Measurements from ENCODE around the gene GPR155.

GPR155 gene

GRCh38 chr2:174484573-174484972, 2.3 kb downstream of the GPR155 start:
- no peaks in the 10 kb centered on the region for H3K79me2 ChIP-seq (ENCODE audit: insufficient read depth, low read length)
- H2AFZ ChIP-seq (ENCODE audit: low read length) = 0 out of 2 replicates have a peak overlapping the region, but pooled peaks have one; percentile 26
- peaks cover 10% of the 10 kb centered on the region for H3K27me3 ChIP-seq (ENCODE audit: insufficient read depth, low read length, poor library complexity, severe bottlenecking)
- no peak overlapping the region for H3K4me2 ChIP-seq (ENCODE audit: low read depth, low read length, poor library complexity, severe bottlenecking)
- H4K20me1 ChIP-seq (ENCODE audit: insufficient read depth, low read length, poor library complexity, severe bottlenecking) = no peaks in the 10 kb centered on the region
- H3F3A ChIP-seq (ENCODE audit: low read depth) = no peaks in the 10 kb centered on the region
- TF ChIP-seq CTCF (conservative IDR thresholded peaks at IDR 0.05; ENCODE audit: low read length) = no peak
- no peaks in the 10 kb centered on the region for H3K9me2 ChIP-seq (replicated peaks; ENCODE audit: low read depth, low read length)
- H3K4me3 ChIP-seq (ENCODE audit: low read length, poor library complexity, severe bottlenecking) = no peak overlapping the region
- H3K9me3 ChIP-seq (ENCODE audit: insufficient read depth, low read depth, low read length) = no peaks in the 10 kb centered on the region
- H3K36me3 ChIP-seq (ENCODE audit: insufficient read depth, low read length) = no peaks in the 10 kb centered on the region
- no peak overlapping the region for H3K9ac ChIP-seq (ENCODE audit: low read depth, low read length, poor library complexity, severe bottlenecking)
- H3K4me1 ChIP-seq (ENCODE audit: insufficient read depth, low read length, poor library complexity, severe bottlenecking) = peaks cover 8% of the 10 kb centered on the region

- Histone ChIP-seq H2AFZ (ENCODE audit: low read length) (no peak overlapping the region), H3K4me3 (ENCODE audit: low read length, poor library complexity, severe bottlenecking) (no peak overlapping the region), H3K27me3 (ENCODE audit: insufficient read depth, low read length, poor library complexity, severe bottlenecking) (peaks cover 8% of the 10 kb centered on the region), H3K9me3 (ENCODE audit: insufficient read depth, low read depth, low read length) (no peaks in the 10 kb centered on the region), H3K9ac (ENCODE audit: low read depth, low read length, poor library complexity, severe bottlenecking) (no peak overlapping the region), H3K4me1 (ENCODE audit: insufficient read depth, low read length, poor library complexity, severe bottlenecking) (peaks cover 7% of the 10 kb centered on the region), H3K9me2 (replicated peaks; ENCODE audit: low read depth, low read length) (no peaks in the 10 kb centered on the region), H3K36me3 (ENCODE audit: insufficient read depth, low read length) (no peaks in the 10 kb centered on the region), H3K4me2 (ENCODE audit: low read depth, low read length, poor library complexity, severe bottlenecking) (no peak overlapping the region), H3F3A (ENCODE audit: low read depth) (no peaks in the 10 kb centered on the region), H3K79me2 (ENCODE audit: insufficient read depth, low read length) (no peaks in the 10 kb centered on the region), H4K20me1 (ENCODE audit: insufficient read depth, low read length, poor library complexity, severe bottlenecking) (no peaks in the 10 kb centered on the region)
- TF ChIP-seq EZH2phosphoT487 (IDR thresholded peaks at IDR 0.05; ENCODE audit: borderline replicate concordance) = no peak
- no peak for TF ChIP-seq CTCF (conservative IDR thresholded peaks at IDR 0.05; ENCODE audit: low read length)
Measured at GRCh38 chr2:174482854-174483253, 4.0 kb downstream of the GPR155 start.

- TF ChIP-seq EZH2phosphoT487 (IDR thresholded peaks at IDR 0.05; ENCODE audit: borderline replicate concordance) (no peak), CTCF (conservative IDR thresholded peaks at IDR 0.05; ENCODE audit: low read length) (no peak)
- H3K4me3 ChIP-seq (ENCODE audit: low read length, poor library complexity, severe bottlenecking) = no peak overlapping the region
- no peaks in the 10 kb centered on the region for H3K27me3 ChIP-seq (ENCODE audit: insufficient read depth, low read length, poor library complexity, severe bottlenecking)
- no peak overlapping the region for H2AFZ ChIP-seq (ENCODE audit: low read length)
- no peaks in the 10 kb centered on the region for H3K9me2 ChIP-seq (replicated peaks; ENCODE audit: low read depth, low read length)
- H3K4me1 ChIP-seq (ENCODE audit: insufficient read depth, low read length, poor library complexity, severe bottlenecking) = no peaks in the 10 kb centered on the region
- H3K4me2 ChIP-seq (ENCODE audit: low read depth, low read length, poor library complexity, severe bottlenecking) = no peak overlapping the region
- H3K79me2 ChIP-seq (ENCODE audit: insufficient read depth, low read length) = no peaks in the 10 kb centered on the region
- H3K9ac ChIP-seq (ENCODE audit: low read depth, low read length, poor library complexity, severe bottlenecking) = no peak overlapping the region
- no peaks in the 10 kb centered on the region for H3K9me3 ChIP-seq (ENCODE audit: insufficient read depth, low read depth, low read length)
- H3F3A ChIP-seq (ENCODE audit: low read depth) = no peaks in the 10 kb centered on the region
- H3K36me3 ChIP-seq (ENCODE audit: insufficient read depth, low read length) = no peaks in the 10 kb centered on the region
- H4K20me1 ChIP-seq (ENCODE audit: insufficient read depth, low read length, poor library complexity, severe bottlenecking) = no peaks in the 10 kb centered on the region
Measured at GRCh38 chr2:174477759-174478158, 9.1 kb downstream of the GPR155 start.

Data from Loucy (cell line).